Skeletal muscle satellite cell (primary cell): ENCODE results near the gene MKLN1.

Source experiments
- H3K27me3 ChIP-seq: 2 replicates; pipeline ENCODE4 v1.7.0; 2013; ENCODE audit warnings: low read length; ENCODE audit not compliant: control insufficient read depth, insufficient read depth
- H3K36me3 ChIP-seq: 2 replicates; pipeline ENCODE4 v1.7.0; 2013; ENCODE audit warnings: mild to moderate bottlenecking, control low read depth, low read length; ENCODE audit not compliant: insufficient read depth
- H3K4me1 ChIP-seq: 2 replicates; pipeline ENCODE4 v1.7.0; 2013; ENCODE audit warnings: low read length; ENCODE audit not compliant: control insufficient read depth, insufficient read depth
- H3K4me2 ChIP-seq: 2 replicates; pipeline ENCODE4 v1.7.0; 2013; ENCODE audit warnings: mild to moderate bottlenecking, low read length
- H3K4me3 ChIP-seq: 2 replicates; pipeline ENCODE4 v1.7.0; 2013; ENCODE audit warnings: low read length
- H3K9ac ChIP-seq: 2 replicates; pipeline ENCODE4 v1.7.0; 2013; ENCODE audit warnings: mild to moderate bottlenecking, low read depth, low read length, moderate library complexity
- H3K9me3 ChIP-seq: replicated peaks from 2 replicates; pipeline ENCODE4 v1.7.0; 2013; ENCODE audit warnings: mild to moderate bottlenecking, control low read depth, low read length

MKLN1 gene

GRCh38 chr7:131517218-131517923, 189.7 kb downstream of the MKLN1 start:
- Histone ChIP-seq H3K9ac (no peak overlapping the region), H3K4me1 (peaks cover 9% of the 10 kb centered on the region), H3K4me2 (no peak overlapping the region), H3K27me3 (no peaks in the 10 kb centered on the region), H3K9me3 (no peaks in the 10 kb centered on the region), H3K36me3 (no peaks in the 10 kb centered on the region), H3K4me3 (no peak overlapping the region)

DNA sequence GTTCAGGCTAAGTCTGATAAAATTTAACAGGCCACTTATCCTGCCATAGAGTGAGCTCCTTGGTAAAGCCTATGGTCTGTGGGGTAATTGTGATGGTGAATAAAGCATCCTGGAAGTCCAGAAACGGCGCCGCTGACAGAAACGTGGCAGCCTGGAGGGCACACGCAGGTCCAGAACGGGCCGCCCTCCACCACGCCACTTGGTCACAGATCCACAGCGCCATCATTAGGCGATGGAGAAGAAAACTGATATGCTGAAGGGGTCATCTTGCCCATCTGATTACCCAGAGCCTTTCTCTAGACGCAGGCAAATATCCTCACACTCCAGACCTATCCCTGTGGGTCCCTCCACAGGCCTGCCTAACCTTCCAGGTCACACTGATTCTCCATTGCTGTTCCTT, 190.9 kb downstream of the MKLN1 start:
- H3K27me3 ChIP-seq, result no peaks in the 10 kb centered on the region
- H3K9me3 ChIP-seq, result no peaks in the 10 kb centered on the region
- H3K4me2 ChIP-seq, result no peak overlapping the region
- peaks cover 6% of the 10 kb centered on the region for H3K4me1 ChIP-seq
- H3K4me3 ChIP-seq, result no peak overlapping the region
- no peak overlapping the region for H3K9ac ChIP-seq
- H3K36me3 ChIP-seq, result no peaks in the 10 kb centered on the region

GRCh38 chr7:131521651-131522163, 194.0 kb downstream of the MKLN1 start:
- Histone ChIP-seq H3K4me1 (peaks cover 3% of the 10 kb centered on the region), H3K4me3 (no peak overlapping the region), H3K9me3 (no peaks in the 10 kb centered on the region), H3K36me3 (no peaks in the 10 kb centered on the region), H3K9ac (no peak overlapping the region), H3K27me3 (no peaks in the 10 kb centered on the region), H3K4me2 (no peak overlapping the region)

- H3K4me2 ChIP-seq, result no peak overlapping the region
- H3K36me3 ChIP-seq, result no peaks in the 10 kb centered on the region
- H3K4me3 ChIP-seq, result no peak overlapping the region
- H3K27me3 ChIP-seq, result no peaks in the 10 kb centered on the region
- H3K9ac ChIP-seq, result no peak overlapping the region
- H3K4me1 ChIP-seq, result peaks cover 3% of the 10 kb centered on the region
- no peaks in the 10 kb centered on the region for H3K9me3 ChIP-seq
These were observed 194.8 kb downstream of the MKLN1 start for GRCh38 chr7:131522325-131522930.

DNA sequence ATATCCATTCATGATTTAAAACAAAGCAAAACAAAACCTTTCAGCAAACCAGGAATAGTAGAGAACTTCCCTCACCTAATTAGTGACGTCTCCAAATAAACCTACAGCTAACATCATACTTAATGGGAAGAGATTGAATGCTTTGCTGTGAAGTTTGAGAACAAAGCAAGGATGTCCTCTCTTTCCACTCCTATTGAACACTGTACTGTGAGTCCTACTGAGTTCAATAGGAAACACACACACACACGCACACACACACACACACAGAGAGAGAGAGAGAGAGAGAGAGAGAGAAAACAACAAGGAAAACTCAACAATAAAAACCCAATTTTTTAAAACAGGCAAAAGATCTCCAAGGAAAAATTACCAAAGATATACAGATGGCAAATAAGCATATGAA, 196.4 kb downstream of the MKLN1 start:
- Histone ChIP-seq H3K9ac (no peak overlapping the region), H3K36me3 (no peaks in the 10 kb centered on the region), H3K27me3 (no peaks in the 10 kb centered on the region), H3K9me3 (no peaks in the 10 kb centered on the region), H3K4me1 (peaks cover 3% of the 10 kb centered on the region), H3K4me3 (no peak overlapping the region), H3K4me2 (no peak overlapping the region)

DNA sequence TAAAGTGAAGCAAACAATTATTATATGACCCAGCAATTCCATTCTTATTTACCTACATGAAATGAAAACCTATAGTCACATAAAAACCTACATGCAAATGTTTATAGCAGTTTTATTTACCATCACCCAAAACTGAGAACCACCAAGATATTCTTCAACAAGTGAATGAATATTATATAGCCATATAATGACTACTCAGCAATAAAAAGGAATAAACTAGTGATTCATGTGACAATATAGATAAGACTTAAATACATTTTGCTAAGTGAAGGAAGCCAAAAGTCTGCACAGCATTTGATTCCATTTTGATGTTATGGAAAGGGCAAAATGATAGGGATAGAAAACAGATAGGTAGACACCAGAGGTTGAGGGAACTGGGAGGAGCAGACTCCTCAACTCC, 197.0 kb downstream of the MKLN1 start:
- H3K4me2 ChIP-seq, result no peak overlapping the region
- H3K4me3 ChIP-seq, result no peak overlapping the region
- H3K27me3 ChIP-seq, result no peaks in the 10 kb centered on the region
- peaks cover 3% of the 10 kb centered on the region for H3K4me1 ChIP-seq
- no peaks in the 10 kb centered on the region for H3K9me3 ChIP-seq
- no peak overlapping the region for H3K9ac ChIP-seq
- H3K36me3 ChIP-seq, result no peaks in the 10 kb centered on the region

GRCh38 chr7:131525820-131526219, 198.1 kb downstream of the MKLN1 start:
- Histone ChIP-seq H3K4me1 (peaks cover 3% of the 10 kb centered on the region), H3K36me3 (no peaks in the 10 kb centered on the region), H3K4me2 (no peak overlapping the region), H3K9ac (no peak overlapping the region), H3K27me3 (no peaks in the 10 kb centered on the region), H3K9me3 (no peaks in the 10 kb centered on the region), H3K4me3 (no peak overlapping the region)

DNA sequence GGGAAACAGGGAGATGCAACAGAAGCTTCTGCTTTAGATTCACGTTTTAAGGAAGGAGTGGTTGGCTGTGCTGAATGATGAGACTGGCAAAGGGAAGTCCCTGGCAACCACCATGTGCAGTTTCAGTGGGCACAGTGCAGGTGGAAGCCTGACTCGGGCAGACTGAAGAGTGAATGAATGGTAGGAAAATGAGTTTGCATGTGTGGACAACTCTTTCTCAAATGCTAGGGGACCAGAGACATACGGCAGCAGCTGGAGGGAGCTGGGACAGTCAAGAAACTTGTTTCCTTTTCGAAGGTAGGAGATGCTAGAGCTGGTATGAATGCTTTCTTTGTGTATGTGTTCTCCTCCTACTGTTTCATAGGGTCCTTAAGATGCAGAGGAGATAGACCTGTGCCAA, 199.8 kb downstream of the MKLN1 start:
- no peaks in the 10 kb centered on the region for H3K9me3 ChIP-seq
- H3K9ac ChIP-seq, result no peak overlapping the region
- H3K4me2 ChIP-seq, result no peak overlapping the region
- H3K36me3 ChIP-seq, result no peaks in the 10 kb centered on the region
- H3K4me3 ChIP-seq, result no peak overlapping the region
- H3K4me1 ChIP-seq, result no peaks in the 10 kb centered on the region
- H3K27me3 ChIP-seq, result no peaks in the 10 kb centered on the region

DNA sequence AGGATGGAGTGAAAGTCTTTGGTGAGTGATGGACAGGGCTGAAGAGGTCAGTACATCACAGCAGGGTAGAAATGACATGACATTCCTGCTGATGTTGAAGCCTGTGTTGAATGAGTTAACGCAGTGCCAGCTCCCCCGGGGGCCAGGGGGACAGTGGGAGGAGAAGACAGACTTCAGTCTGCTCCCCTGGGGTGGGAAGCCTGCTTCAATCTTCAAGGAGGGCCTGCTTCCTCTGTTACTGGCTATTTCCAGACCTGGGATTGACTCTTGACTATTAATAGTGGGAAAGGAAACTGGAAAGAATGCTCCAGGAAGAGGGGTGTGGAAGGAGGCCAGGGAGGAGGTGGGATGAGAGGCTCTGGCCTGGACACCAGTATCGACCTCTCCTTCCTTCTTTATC, 201.5 kb downstream of the MKLN1 start:
- no peaks in the 10 kb centered on the region for H3K9me3 ChIP-seq
- H3K4me2 ChIP-seq, result no peak overlapping the region
- H3K4me3 ChIP-seq, result no peak overlapping the region
- H3K9ac ChIP-seq, result no peak overlapping the region
- H3K27me3 ChIP-seq, result no peaks in the 10 kb centered on the region
- H3K36me3 ChIP-seq, result no peaks in the 10 kb centered on the region
- H3K4me1 ChIP-seq, result no peaks in the 10 kb centered on the region

DNA sequence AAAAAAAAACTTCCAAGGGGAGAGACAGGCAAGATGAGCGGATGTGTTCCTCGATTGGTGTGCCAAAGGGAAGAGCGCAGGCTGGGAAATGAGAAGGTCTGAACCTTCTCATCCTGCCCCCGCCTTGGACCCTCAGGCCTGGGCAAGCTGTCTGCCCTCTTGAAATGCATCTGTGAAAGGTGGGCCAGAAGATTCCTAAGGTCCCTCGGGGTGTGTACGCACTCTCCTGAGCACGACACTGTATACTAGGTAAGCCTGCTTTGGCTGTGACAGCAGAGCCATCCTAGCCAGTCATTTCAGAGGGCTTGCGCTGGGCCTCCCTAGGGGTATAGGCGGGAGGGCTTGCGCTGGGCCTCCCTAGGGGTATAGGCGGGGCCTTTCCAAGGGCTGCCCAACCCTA, 201.9 kb downstream of the MKLN1 start:
- Histone ChIP-seq H3K9ac (no peak overlapping the region), H3K36me3 (no peaks in the 10 kb centered on the region), H3K27me3 (no peaks in the 10 kb centered on the region), H3K4me3 (no peak overlapping the region), H3K9me3 (no peaks in the 10 kb centered on the region), H3K4me1 (no peaks in the 10 kb centered on the region), H3K4me2 (no peak overlapping the region)

GRCh38 chr7:131530137-131530536, 202.5 kb downstream of the MKLN1 start:
- Histone ChIP-seq H3K9me3 (no peaks in the 10 kb centered on the region), H3K36me3 (no peaks in the 10 kb centered on the region), H3K9ac (no peak overlapping the region), H3K4me2 (no peak overlapping the region), H3K4me1 (no peaks in the 10 kb centered on the region), H3K4me3 (no peak overlapping the region), H3K27me3 (no peaks in the 10 kb centered on the region)

DNA sequence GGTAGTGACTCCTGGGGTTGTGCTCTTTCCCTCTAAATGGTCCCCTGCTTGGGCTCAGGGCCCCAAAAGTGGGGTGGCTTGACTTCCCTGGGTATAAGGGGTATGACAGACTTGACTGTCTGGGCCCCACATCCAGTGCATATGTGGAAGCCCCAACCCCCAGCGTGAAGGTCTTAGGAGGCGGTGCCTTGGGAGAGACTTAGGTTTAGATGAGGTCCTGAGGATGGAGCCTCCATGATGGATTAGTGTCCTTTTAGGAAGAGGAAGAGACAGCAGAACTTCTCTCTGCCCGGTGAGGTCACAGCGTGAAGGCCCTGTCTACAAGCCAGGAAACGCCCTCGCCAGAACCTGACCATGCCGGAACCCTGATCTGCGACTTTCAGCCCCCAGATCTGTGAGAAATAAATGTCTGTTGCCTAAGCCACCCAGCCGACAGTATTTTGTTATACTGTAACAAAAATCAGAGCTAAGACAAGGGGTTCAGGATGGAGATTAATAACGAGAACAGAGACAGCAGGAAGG, 205.0 kb downstream of the MKLN1 start:
- Histone ChIP-seq H3K36me3 (no peaks in the 10 kb centered on the region), H3K27me3 (no peaks in the 10 kb centered on the region), H3K4me3 (no peak overlapping the region), H3K4me1 (no peaks in the 10 kb centered on the region), H3K9ac (no peak overlapping the region), H3K9me3 (no peaks in the 10 kb centered on the region), H3K4me2 (no peak overlapping the region)
